Activated T-cell treated with anti-CD3 and anti-CD28 coated beads for 4 hours (primary cell): ENCODE measurements around the gene GREB1L.
"Not testable (repeated sequence)": the region's sequence is repeated elsewhere in the genome, so short reads cannot be mapped to it uniquely, and the experiment has no call there.

Experiments used
- DNase-seq: peaks from one replicate; pipeline ENCODE4 v3.0.0-alpha.2; 2020

GREB1L gene

DNA sequence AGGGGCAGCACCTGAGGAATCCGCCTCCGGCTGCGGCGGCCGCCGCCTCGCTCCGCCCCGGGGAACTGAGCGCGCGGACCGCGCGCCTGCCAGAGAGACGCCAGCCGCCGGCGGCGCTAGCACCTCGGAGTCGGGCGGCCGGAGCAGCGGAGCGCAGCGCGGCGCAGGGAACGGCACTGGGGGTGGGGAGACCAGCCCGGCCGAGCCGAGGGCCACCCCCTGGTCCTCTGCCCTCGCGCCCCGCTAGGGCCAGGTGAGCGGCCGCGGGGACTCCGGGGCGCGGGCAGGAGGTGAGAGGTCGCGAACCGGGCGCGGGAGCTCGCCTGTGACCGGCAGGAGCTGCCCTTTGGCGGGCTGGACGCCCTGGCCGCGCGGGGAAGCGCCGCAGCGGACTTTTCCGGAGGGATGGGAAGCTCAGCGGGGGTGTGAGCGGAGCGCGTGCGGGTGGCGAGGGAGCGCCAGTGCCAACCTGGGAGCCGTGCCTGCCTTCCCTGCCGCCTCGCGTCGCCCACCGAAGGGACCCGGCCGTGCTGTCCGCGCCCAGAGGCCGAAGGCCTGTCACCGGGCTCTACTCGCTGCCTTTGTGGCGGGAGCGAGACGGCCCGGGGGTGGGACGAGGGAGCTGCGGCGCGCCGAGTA lies at the start of gene GREB1L:
TSS of gene GREB1L (plus strand) at position 92 of the 639 bp plus-strand sequence. CDS start 141,287 bp downstream, outside the sequence.
- DNase-seq = no peak

DNA sequence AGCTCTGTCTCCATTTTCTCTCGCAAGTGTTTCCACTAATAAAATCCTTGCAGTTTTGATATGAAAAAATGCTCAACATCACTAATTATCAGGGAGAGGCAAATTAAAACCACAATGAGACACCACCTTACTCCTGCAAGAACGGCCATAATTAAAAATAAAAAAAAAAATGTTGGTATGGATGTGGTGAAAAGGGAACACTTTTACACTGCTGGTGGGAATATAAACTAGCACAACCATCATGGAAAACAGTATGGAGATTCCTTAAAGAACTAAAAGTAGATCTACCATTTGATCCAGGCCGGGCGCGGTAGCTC lies 49.8 kb upstream of the GREB1L start:
- no peak for DNase-seq

- no peak for DNase-seq
These were observed 46.9 kb upstream of the GREB1L start for GRCh38 chr18:21194871-21195771.

DNA sequence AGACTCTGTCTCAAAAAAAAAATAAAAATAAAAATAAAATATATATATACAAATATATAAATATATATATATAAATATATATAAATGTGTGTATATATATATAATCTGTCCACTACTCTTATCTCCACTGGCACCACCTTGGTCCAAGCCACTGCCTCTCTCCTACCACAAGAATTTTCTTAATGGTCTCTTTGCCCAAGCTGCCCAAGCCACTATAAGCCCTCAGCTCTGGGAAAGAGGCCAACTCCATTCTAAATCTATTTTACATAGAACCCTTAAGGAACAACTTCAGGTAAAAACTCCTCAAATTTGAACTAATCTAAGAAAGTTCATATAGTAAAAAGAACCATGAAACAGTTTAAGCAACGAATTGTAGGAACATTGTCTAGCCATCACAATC lies 45.6 kb upstream of the GREB1L start:
- DNase-seq = no peak

DNA sequence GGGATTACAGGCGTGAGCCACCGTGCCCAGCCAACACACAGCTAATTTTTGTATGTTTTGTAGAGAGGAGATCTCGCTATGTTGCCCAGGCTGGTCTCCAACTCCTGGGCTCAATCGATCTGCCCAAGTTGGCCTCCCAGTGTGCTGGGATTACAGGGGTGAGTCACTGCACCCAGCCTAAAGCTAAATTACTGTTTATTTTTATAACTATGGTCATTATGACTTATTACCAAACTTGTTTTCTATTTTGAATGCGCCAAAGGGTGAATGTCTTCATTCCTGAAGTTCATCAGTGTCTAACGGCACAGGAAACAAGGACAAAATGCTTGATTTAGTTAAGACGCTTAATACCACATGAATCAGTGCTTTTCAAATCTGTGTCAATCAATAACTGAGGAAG lies 38.9 kb upstream of the GREB1L start:
- DNase-seq = no peak

- no peak for DNase-seq
These were observed 38.3 kb upstream of the GREB1L start for GRCh38 chr18:21203542-21204241.

DNA sequence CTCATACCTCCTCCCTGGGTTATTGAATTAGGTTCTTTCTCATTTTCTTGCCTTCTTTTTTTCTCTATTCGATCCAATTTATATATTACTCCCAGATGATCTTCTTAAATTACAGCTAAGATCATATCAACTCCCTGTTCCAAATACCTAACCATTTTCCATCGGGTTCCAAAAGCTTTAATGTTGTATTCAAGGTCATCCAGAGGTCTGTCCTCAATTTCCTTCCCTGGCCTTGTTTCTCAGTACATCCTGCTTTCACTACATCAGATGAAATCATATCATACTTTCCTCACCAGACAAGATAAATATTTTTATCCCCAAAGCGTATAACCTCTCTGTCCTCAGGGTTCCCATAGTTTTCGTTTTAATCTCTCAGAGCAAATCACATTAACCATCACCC lies 36.3 kb upstream of the GREB1L start:
- DNase-seq = no peak

GRCh38 chr18:21210278-21210677 lies 31.8 kb upstream of the GREB1L start:
- DNase-seq = no peak

DNA sequence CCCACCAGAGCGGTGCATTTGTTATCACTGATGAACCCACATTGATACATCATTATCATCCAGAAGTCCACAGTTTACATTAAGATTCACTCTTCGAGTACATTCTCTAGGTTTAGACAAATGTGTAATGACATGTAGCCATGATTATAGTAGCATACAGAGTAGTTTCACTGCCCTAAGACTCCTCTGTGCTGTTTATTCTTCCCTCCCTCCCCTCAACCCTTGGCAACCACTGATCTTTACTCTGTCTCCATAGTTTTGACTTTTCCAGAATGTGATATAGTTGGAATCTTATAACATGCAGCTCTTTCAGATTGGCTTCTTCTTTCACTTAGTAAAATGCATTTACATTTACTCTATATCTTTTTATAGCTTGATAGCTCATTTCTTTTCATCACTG lies 31.2 kb upstream of the GREB1L start:
- no peak for DNase-seq

GRCh38 chr18:21214409-21214808 lies 27.6 kb upstream of the GREB1L start:
- not testable (repeated sequence) for DNase-seq

DNA sequence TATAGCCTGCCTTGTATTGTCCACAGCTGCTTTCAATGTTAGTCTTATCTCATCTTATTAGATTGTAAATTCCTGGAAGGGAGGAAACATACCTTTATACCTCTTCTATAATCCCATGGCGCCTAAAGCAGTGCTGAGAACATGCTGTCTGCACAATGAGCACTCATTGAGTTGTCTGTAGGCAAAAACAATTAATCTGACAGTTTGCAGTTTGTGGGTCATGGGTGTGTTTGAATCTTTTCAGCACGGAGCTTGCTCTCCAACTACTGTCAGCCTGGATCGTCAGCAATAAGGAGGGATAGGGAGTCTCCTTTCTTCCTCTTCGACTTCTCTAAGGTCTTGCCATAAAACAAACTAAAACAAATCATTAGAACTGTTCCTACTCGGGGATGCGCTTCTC lies 26.5 kb upstream of the GREB1L start:
- no peak for DNase-seq

DNA sequence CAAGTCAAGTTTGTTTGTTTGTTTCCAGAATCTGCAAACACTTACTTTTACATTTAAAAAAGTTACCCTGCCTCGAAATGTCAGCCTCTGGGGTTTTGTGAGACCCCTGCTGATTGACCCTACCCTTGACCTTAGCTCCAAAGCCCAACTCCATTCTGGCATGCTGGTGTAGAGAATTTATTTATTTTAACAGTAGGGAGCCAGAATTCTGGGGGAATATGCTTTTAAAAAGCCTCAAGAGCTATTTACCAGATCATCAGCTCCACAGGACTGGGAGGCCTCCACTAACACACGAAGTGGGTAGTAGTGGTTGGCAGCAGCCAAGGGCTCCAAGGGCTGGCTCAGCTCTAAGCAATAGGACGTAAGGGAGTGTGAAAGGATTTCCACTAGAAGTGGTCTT lies 23.2 kb upstream of the GREB1L start:
- DNase-seq = no peak

DNA sequence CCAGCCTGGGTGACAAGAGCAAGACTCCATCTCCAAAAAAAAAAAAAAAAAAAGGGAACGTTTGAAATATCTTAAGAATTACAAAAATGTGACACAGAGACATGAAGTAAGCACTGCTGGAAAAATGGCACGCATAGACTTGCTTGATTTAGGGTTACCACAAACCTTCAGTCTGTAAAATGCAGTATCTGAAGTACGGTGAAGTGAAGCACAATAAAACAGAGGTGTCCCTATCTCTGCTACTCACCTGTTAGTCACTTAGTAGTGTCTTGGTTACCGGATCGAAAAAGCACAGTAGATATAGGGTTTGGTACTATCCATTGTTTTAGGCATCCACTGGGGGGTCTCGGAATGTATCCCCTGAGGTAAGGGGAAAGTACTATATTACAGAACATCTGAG lies 11.6 kb upstream of the GREB1L start:
- DNase-seq = no peak

GRCh38 chr18:21241301-21242048 lies 557 bp upstream of the GREB1L start:
- no peak for DNase-seq

DNA sequence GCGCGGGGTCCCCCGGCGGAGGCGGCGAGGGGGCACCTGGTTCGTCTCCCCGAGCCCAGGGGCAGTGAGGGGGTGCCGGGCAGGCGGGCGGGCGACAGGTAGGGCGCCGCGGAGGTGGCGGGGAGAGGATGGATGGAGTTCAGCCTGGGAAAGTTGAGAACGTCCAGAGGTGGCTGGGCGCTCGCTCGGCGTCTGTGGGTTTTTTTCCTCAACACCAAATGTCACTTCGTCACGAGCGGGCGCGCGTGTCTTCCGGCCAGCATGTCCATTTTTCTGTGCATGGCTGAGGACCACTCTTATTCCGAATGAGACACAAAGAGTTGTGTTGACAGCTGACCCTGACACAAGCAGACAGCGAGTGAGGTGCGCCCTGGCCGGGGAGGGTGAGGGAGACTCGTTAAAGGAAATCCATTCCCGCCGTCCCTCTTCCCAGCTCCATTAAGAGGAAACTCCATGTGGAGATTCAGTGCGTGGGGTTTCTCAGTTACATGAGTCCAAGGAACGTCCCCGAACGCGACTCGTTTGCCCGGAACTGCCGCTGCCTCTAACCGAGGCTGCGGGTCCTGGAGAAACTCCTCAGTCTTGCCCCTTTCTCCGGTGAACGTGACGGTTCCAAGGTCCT lies 859 bp downstream of the GREB1L start:
- DNase-seq = no peak

DNA sequence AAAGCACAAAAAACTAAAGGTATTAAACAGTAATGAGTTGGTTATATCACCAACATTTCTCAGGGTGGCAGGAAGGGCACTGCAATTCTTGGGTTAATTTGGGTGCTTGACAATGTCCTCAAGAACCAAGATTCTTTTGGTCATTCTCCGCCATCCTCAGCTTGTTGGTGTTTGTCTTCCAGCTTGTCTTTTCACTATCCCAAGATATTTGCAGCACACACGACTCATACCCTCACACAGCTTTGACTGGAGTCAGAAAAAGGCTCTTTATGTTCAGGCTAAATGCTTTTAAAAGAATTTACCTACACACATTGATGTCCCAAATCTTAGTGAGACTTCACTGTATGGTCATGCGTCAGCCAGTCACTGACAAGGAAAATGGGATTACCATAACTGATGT lies 12.5 kb downstream of the GREB1L start:
- DNase-seq = no peak

- DNase-seq = no peak
These were observed 13.2 kb downstream of the GREB1L start for GRCh38 chr18:21255211-21255610.

DNA sequence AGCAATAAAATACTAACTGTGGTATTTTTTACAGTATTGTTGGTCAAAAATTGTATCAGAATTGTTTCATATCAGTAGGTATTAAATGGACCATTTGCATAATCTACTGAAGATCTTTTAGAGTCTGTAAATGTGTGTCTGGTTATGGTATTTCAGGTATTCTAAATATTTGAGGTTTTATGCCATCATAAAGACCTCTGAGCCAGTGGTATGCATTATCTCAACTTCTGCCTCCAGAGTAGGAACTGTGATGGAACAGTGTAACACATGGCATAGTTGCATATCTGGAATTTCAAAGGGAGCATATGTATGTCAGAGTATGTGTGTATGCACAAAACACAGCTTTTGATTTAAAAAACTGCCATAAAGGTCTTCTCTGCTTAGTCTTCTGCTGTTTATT lies 15.4 kb downstream of the GREB1L start:
- DNase-seq = no peak

GRCh38 chr18:21260621-21261020 lies 18.6 kb downstream of the GREB1L start:
- DNase-seq = no peak

GRCh38 chr18:21261352-21261751 lies 19.3 kb downstream of the GREB1L start:
- DNase-seq = no peak

DNA sequence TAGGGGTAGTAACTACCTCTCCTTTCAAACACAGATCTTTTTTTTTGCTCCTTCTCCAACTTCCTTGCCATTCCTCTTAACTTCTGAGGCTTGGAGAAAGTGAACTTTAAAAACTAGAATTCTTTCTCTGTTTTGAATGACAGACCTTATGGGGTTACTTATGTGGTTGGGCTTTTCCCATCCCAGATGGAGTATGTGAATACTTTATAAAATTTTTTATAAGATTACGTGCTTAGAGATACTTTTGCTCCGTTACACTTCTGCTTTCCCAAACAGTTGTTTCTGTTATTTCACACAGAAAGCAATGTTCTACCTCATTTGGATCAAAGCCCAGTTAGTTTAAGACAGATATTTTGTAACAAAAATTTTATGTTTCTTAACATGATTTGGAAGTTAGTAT lies 20.2 kb downstream of the GREB1L start:
- DNase-seq = no peak

- DNase-seq = no peak
These were observed 20.9 kb downstream of the GREB1L start for GRCh38 chr18:21262979-21263378.

- DNase-seq = no peak
These were observed 22.6 kb downstream of the GREB1L start for GRCh38 chr18:21264651-21265050.
